GM12801 (cell line): ENCODE results near the gene AFAP1L2.

ENCODE experiments used
- CTCF ChIP-seq: IDR thresholded peaks from one replicate; pipeline ENCODE4 v1.5.1; 2011; ENCODE audit warnings: control low read depth; ENCODE audit not compliant: insufficient read length; ENCODE audit errors: extremely low read depth

AFAP1L2 gene

DNA sequence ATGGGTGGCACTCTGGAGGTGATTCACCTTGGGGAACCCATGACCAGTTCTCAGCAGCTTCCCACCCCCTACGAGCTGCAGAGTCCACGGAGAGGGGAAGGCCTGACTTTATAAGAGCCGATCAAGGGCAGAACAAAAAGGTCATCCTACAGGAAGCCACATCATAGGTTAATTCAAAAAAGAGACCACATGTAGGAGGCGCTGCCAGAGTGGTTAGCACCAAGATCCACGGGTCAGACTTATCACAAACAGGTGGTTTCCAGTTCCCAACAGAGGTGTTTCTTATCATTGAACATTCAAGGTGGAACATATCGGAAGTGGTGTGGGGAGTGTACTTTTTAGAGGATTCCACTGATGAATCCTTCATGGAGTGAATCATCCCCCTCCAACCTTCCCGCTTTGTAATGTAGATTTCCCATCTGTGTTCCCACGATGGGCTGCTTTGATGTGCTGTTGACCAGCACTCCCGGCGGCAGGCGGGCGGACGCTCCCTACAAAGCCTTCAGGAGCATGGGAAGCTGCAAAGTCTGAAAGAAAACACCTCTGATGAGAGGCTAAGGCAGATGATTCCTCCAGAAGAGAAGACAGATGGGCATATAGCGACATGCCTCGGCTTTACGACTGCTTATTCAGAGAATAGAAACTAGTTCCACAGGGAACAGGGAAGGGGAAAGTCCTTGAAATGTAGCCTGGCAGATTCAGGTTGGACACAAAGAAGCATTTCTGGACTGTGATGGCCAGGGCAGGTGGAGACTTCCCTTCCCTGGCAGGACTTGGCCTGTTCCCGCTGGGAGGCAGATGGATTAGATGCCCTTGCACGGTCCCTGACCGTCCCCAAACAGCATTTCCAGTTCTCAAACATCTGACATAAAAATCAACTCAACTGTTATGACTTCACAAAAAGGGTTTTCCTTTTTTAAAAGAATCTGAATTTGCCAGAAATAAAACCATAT is 66.5 kb downstream of the AFAP1L2 start:
- no peak for TF ChIP-seq CTCF

- TF ChIP-seq CTCF = no peak
Observed at GRCh38 chr10:114336823-114337509, 67.3 kb downstream of the AFAP1L2 start.

GRCh38 chr10:114335614-114336013 is 68.7 kb downstream of the AFAP1L2 start:
- no peak for TF ChIP-seq CTCF

- no peak for TF ChIP-seq CTCF
Observed at GRCh38 chr10:114334301-114334700, 70.0 kb downstream of the AFAP1L2 start.

- TF ChIP-seq CTCF = no peak
Observed at GRCh38 chr10:114332301-114333192, 71.8 kb downstream of the AFAP1L2 start.

DNA sequence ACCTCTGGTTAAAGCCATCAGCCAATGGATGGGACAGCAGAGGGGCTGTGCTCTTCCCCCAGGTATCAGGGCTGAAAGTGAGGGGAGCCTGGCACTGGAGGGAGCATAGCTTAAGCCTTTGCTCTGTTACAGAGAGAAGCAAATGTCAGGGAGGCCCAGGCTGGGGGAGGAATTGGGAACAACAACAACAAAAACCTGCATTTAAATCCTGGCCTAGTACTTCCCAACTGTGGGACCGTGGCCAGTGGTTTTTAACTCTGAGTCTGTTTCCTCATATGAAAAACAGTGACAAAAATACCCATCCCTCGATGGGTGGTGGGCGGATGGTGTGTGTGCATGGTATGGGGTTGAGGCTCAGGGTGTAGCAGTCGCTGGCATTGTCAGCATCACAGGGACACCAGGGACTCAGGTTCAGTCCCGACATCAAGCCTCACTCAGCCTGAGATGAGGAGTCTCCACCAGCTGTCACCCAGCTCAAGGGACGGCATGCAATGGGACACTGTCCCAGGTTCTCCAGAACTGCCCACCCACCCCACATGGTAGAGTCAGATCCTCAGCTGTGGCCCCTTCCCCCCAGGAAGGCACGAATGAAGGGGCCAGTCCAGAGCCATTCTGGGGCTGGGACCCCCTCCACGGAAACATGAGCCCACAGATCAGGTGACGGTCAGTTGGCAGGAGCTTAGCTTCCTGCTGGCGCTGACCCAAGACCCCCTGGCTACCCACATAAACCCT is 74.5 kb downstream of the AFAP1L2 start:
- no peak for TF ChIP-seq CTCF
